ENCODE data around the gene CCDC6. TPM values are rescaled to one million over a fixed set of nuclear protein-coding genes. Genes with fewer than 3 reads are reported as not detected.

The CCDC6 gene
- polyA plus RNA-seq, 3 donors = 4.2 to 13.5 (median 6.2) TPM

DNA sequence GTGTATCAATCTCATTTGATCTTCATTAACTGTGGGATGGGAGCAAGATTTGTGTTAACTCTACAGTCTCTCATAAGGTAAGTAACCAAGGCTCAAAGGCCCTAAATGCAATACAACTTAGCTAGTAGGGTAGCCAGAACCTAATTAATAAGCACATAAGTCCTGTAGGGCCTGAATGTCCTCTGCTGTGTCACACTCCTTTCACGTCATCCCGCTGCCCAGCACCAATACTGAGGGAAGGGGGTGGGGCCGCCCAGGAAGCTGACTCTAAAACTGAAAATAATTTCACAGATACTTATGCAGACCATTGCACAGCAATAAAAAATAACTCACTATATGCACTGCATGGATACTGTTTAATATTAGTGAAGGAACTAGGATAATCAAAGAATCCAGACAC is 13.7 kb downstream of the CCDC6 start:
- Histone ChIP-seq H3K9ac (ENCODE audit: insufficient read depth, low read length, poor library complexity, severe bottlenecking) (no peak overlapping the region), H4K20me1 (ENCODE audit: insufficient read depth, low read length) (peaks cover 41% of the 10 kb centered on the region), H3K4me2 (replicated peaks; ENCODE audit: extremely low read depth, low read length, poor library complexity, severe bottlenecking) (peak overlapping the region; percentile 58), H3K79me2 (ENCODE audit: insufficient read depth, low read length) (peaks cover 97% of the 10 kb centered on the region), H2AFZ (ENCODE audit: insufficient read depth, low read depth, low read length, poor library complexity, severe bottlenecking) (no peak overlapping the region), H3K27me3 (ENCODE audit: control insufficient read depth in 2 of 2, insufficient read depth in 2 of 2, low read length in 2 of 2) (no peaks in the 10 kb centered on the region), H3K27ac (ENCODE audit: low read depth in 1 of 2, low read length in 2 of 2) (peak overlapping the region; percentile 81 to 85), H3K9me3 (replicated peaks in 1 of 2; ENCODE audit: control insufficient read depth in 1 of 2, insufficient read depth in 1 of 2, low read length in 2 of 2) (no peaks in the 10 kb centered on the region), H3K4me3 (replicated peaks in 1 of 3; ENCODE audit: low read depth in 2 of 3, low read length in 3 of 3) (peak overlapping the region in 1 of 3 experiments; percentile 47), H3K36me3 (replicated peaks in 1 of 2; ENCODE audit: control insufficient read depth in 1 of 2, insufficient read depth in 2 of 2, low read length in 2 of 2) (peaks cover 0 to 4% of the 10 kb centered on the region in 2 donors), H3K4me1 (ENCODE audit: control insufficient read depth in 1 of 2, insufficient read depth in 2 of 2, low read length in 2 of 2) (peaks cover 48 to 51% of the 10 kb centered on the region in 2 donors)
- no peaks in the 10 kb centered on the region for H3K27me3 Mint-ChIP-seq (ENCODE audit: low read depth in 3 of 3)
- H3K4me1 Mint-ChIP-seq = peaks cover 63% of the 10 kb centered on the region
- H3K4me3 Mint-ChIP-seq = peak overlapping the region in 1 of 2 donors; percentile 46
- intact Hi-C loops (cut with micrococcal nuclease) = no loop called here
- H3K27ac Mint-ChIP-seq = peak overlapping the region; percentile 90 to 97 (median 93)
- H3K36me3 Mint-ChIP-seq = peaks cover 16 to 23% of the 10 kb centered on the region in 2 donors
- H3K9me3 Mint-ChIP-seq = no peaks in the 10 kb centered on the region
- peak; percentile 52 to 59 (median 53) for DNase-seq
- TF ChIP-seq, protein P1, sequence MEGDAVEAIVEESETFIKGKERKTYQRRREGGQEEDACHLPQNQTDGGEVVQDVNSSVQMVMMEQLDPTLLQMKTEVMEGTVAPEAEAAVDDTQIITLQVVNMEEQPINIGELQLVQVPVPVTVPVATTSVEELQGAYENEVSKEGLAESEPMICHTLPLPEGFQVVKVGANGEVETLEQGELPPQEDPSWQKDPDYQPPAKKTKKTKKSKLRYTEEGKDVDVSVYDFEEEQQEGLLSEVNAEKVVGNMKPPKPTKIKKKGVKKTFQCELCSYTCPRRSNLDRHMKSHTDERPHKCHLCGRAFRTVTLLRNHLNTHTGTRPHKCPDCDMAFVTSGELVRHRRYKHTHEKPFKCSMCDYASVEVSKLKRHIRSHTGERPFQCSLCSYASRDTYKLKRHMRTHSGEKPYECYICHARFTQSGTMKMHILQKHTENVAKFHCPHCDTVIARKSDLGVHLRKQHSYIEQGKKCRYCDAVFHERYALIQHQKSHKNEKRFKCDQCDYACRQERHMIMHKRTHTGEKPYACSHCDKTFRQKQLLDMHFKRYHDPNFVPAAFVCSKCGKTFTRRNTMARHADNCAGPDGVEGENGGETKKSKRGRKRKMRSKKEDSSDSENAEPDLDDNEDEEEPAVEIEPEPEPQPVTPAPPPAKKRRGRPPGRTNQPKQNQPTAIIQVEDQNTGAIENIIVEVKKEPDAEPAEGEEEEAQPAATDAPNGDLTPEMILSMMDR (IDR thresholded peaks at IDR 0.05) = no peak
- no CpG with 5 or more reads among the region's 3 CpGs for WGBS (ENCODE audit: insufficient coverage)

DNA sequence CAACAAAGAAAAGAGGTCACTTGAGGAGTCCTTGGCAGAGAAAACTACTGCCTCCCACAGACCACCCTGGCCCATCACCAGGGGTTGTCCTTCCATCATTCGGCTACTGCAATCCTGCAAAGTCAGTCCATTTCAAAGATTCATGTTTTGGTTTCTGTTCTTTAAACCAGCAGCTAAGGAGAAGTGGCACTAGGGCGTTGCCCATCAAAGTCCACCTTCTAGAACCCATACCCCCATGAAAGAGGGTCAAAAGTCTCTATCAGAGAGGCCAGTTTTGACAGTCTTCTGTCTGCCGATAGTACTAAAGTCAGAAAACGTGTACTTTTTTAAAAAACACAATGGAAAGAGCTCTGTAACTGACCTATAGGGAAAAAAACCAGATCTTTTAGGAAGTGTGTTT is 14.4 kb downstream of the CCDC6 start:
- Mint-ChIP-seq H3K36me3 (peaks cover 17 to 22% of the 10 kb centered on the region in 2 donors), H3K9me3 (no peaks in the 10 kb centered on the region), H3K27me3 (ENCODE audit: low read depth in 3 of 3) (no peaks in the 10 kb centered on the region), H3K4me3 (peak overlapping the region; percentile 8 to 74), H3K4me1 (peaks cover 69% of the 10 kb centered on the region), H3K27ac (peak overlapping the region; percentile 90 to 97 (median 93))
- Histone ChIP-seq H3K9ac (ENCODE audit: insufficient read depth, low read length, poor library complexity, severe bottlenecking) (peak overlapping the region; percentile 9), H3K79me2 (ENCODE audit: insufficient read depth, low read length) (peaks cover 97% of the 10 kb centered on the region), H3K27me3 (ENCODE audit: control insufficient read depth in 2 of 2, insufficient read depth in 2 of 2, low read length in 2 of 2) (no peaks in the 10 kb centered on the region), H3K4me2 (replicated peaks; ENCODE audit: extremely low read depth, low read length, poor library complexity, severe bottlenecking) (peak overlapping the region; percentile 58), H2AFZ (ENCODE audit: insufficient read depth, low read depth, low read length, poor library complexity, severe bottlenecking) (peak overlapping the region; percentile 17), H3K4me1 (ENCODE audit: control insufficient read depth in 1 of 2, insufficient read depth in 2 of 2, low read length in 2 of 2) (peaks cover 56 to 58% of the 10 kb centered on the region in 2 donors), H3K9me3 (replicated peaks in 1 of 2; ENCODE audit: control insufficient read depth in 1 of 2, insufficient read depth in 1 of 2, low read length in 2 of 2) (no peaks in the 10 kb centered on the region), H3K4me3 (replicated peaks in 1 of 3; ENCODE audit: low read depth in 2 of 3, low read length in 3 of 3) (peak overlapping the region in 1 of 3 experiments; percentile 47), H3K27ac (ENCODE audit: low read depth in 1 of 2, low read length in 2 of 2) (peak overlapping the region; percentile 81 to 85), H3K36me3 (replicated peaks in 1 of 2; ENCODE audit: control insufficient read depth in 1 of 2, insufficient read depth in 2 of 2, low read length in 2 of 2) (peaks cover 0 to 4% of the 10 kb centered on the region in 2 donors), H4K20me1 (ENCODE audit: insufficient read depth, low read length) (peaks cover 38% of the 10 kb centered on the region)
- intact Hi-C loops (cut with micrococcal nuclease) = no loop called here
- peak in 1 of 3 donors; percentile 32 for DNase-seq
- no CpG with 5 or more reads among the region's 4 CpGs for WGBS (ENCODE audit: insufficient coverage)
- TF ChIP-seq, protein P1 (IDR thresholded peaks at IDR 0.05) = no peak
